ENCODE results near the gene LAMA3.

LAMA3 gene

DNA sequence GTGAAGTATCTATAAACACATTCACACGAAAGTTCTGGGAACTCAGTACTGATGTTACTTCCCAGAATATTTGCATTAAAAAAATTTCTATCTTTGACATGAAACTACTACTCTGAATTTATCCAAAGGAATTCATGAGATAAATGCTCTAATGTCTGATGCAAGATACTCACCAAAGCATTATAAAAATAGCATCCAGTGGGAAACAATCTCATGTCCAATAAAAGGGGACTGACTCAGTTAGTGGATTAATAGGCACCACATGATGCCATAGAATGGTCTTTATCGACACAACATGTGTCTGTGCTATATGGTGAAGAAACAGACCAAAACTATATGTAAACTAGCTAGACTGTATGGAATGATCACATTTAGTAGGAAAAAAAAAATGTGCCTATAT lies 33.9 kb downstream of the LAMA3 start:
- in situ Hi-C loops (cut with HindIII; ENCODE audit: low sequenced_read_pairs), result no loop called here
- H3K4me3 ChIP-seq (ENCODE audit: low read depth, low read length), result no peak overlapping the region
- DNase-seq (ENCODE audit: low read depth), result no peak
- TF ChIP-seq, protein P1, sequence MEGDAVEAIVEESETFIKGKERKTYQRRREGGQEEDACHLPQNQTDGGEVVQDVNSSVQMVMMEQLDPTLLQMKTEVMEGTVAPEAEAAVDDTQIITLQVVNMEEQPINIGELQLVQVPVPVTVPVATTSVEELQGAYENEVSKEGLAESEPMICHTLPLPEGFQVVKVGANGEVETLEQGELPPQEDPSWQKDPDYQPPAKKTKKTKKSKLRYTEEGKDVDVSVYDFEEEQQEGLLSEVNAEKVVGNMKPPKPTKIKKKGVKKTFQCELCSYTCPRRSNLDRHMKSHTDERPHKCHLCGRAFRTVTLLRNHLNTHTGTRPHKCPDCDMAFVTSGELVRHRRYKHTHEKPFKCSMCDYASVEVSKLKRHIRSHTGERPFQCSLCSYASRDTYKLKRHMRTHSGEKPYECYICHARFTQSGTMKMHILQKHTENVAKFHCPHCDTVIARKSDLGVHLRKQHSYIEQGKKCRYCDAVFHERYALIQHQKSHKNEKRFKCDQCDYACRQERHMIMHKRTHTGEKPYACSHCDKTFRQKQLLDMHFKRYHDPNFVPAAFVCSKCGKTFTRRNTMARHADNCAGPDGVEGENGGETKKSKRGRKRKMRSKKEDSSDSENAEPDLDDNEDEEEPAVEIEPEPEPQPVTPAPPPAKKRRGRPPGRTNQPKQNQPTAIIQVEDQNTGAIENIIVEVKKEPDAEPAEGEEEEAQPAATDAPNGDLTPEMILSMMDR (IDR thresholded peaks at IDR 0.05; ENCODE audit: low read depth, low read length, missing control alignments), result no peak

DNA sequence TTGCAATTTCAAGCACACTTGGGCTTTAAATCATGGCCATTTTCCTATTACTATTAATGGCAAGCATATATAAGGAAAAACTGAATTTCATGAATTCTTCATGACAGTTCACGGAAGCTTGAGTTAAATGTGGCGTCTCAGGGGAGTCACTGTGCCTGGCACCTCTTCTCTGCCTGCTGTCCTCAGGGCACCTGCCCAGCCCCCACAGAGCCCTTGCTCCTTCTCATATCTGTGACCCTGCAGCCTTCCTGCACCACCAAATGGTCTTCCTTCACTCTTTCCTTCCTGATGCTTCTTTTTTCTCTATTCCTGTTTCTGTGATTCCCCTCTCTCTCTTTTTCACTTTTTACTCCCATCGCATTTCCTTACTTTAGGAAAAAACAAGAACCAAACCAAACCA lies 35.4 kb downstream of the LAMA3 start:
- TF ChIP-seq, protein P1 (IDR thresholded peaks at IDR 0.05; ENCODE audit: low read depth, low read length, missing control alignments), result no peak
- DNase-seq (ENCODE audit: low read depth), result no peak
- in situ Hi-C loops (cut with HindIII; ENCODE audit: low sequenced_read_pairs), result no loop called here
- no peak overlapping the region for H3K4me3 ChIP-seq (ENCODE audit: low read depth, low read length)

GRCh38 chr18:23725351-23725750 lies 36.1 kb downstream of the LAMA3 start:
- TF ChIP-seq, protein P1 (IDR thresholded peaks at IDR 0.05; ENCODE audit: low read depth, low read length, missing control alignments), result no peak
- H3K4me3 ChIP-seq (ENCODE audit: low read depth, low read length), result no peak overlapping the region
- no peak for DNase-seq (ENCODE audit: low read depth)
- in situ Hi-C loops (cut with HindIII; ENCODE audit: low sequenced_read_pairs), result no loop called here

- TF ChIP-seq, protein P1 (IDR thresholded peaks at IDR 0.05; ENCODE audit: low read depth, low read length, missing control alignments), result no peak
- no peak for DNase-seq (ENCODE audit: low read depth)
- no peak overlapping the region for H3K4me3 ChIP-seq (ENCODE audit: low read depth, low read length)
- in situ Hi-C loops (cut with HindIII; ENCODE audit: low sequenced_read_pairs), result no loop called here
These were observed 36.8 kb downstream of the LAMA3 start for GRCh38 chr18:23725827-23726661.

DNA sequence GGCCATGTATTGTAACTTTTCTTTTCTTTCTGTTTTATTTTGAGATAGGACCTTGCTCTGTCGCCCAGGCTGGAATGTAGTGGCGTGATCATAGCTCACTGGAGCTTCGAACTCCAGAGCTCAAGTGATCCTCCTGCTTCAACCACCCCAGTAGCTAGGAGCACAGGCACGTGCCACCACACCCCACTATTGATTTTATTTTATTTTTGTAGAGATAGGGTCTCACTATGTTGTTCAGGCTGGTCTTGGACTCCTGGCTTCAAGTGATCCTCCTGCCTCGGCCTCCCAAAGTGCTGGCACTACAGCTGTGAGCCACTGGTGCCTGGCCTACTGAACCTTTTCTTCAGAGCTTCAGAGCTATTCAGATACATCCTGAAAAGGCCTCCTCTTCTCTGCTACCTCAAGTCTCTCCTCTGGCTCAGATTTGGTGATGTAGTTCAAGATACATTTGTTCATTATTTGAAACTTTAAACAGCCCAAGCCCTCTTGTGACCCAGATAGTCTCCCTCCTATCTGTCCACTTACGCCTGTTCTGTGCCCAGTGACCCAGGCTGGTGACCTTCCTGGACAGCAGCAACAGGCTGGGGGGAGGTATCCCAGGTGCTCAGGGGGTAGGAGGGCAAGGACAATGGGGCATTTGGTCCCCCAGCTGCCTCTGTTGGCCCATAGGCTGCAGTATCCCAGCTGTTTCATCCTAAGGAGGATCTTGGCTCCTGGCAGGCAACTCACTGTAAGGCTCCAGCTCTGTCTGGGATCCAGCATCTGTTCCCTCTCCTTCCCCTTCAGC lies 38.6 kb downstream of the LAMA3 start:
- TF ChIP-seq, protein P1 (IDR thresholded peaks at IDR 0.05; ENCODE audit: low read depth, low read length, missing control alignments), result no peak
- in situ Hi-C loops (cut with HindIII; ENCODE audit: low sequenced_read_pairs), result no loop called here
- no peak for DNase-seq (ENCODE audit: low read depth)
- H3K4me3 ChIP-seq (ENCODE audit: low read depth, low read length), result no peak overlapping the region

DNA sequence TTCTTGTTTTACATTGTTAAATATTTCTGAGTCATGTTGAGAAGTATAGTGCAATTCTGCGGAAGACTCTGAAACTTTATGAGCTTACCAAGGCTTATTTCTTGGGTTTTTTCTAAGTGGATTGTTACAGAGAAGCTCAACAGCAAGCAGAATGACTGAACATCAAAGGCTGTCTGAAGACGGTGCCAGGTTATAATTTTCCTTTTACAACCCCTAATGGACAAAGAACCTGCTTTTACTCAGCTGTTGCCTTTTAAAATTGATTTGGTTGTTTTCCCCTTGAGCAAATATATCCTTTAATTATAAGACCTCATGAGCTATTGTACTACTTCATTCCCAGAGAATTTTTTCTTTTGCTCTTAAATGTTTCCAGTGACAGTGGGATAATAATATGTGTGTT lies 41.6 kb downstream of the LAMA3 start:
- in situ Hi-C loops (cut with HindIII; ENCODE audit: low sequenced_read_pairs), result no loop called here
- TF ChIP-seq, protein P1 (IDR thresholded peaks at IDR 0.05; ENCODE audit: low read depth, low read length, missing control alignments), result no peak
- no peak for DNase-seq (ENCODE audit: low read depth)

More for the DNA sequence above, 41.6 kb downstream of the LAMA3 start:
- H3K4me3 ChIP-seq (ENCODE audit: low read depth, low read length), result no peak overlapping the region
